ENCODE results near the gene ROBO2. TPM values are rescaled to one million over a fixed set of nuclear protein-coding genes. Genes with fewer than 3 reads are reported as not detected.

The ROBO2 gene
- polyA plus RNA-seq, 2 of the 4 experiments (the other 2 are of a cell fraction), result 0.04 TPM; not detected in 1

DNA sequence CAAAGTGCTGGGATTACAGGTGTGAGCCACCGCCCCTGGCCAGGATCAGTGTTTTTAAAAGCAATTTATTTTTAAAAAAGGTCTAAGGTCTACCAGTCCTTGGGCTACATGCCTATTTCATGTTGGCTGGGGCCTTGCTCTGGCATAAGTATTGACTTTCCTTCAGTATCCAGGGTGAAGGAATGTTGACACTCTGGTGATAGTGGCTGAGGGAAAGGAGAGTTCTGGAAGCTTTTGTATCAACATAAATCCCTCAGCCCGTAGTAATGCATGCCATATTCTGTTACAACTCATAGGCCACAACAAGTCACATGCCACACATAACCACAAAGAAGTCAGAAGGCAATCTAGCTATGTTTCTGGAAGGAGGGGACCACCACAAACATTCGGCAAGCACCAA lies 273.9 kb downstream of the ROBO2 start:
- TF ChIP-seq SREBF2 (IDR thresholded peaks at IDR 0.05) (no peak), CEBPB (IDR thresholded peaks at IDR 0.05) (no peak), NR3C1 (IDR thresholded peaks at IDR 0.05) (no peak), CBX8 (IDR thresholded peaks at IDR 0.05) (no peak), POLR2A (IDR thresholded peaks at IDR 0.05; ENCODE audit: low read length) (no peak), POLR2AphosphoS2 (conservative IDR thresholded peaks at IDR 0.05; ENCODE audit: low read length) (no peak), RFX5 (IDR thresholded peaks at IDR 0.05) (no peak)
- TF ChIP-seq, protein P1, sequence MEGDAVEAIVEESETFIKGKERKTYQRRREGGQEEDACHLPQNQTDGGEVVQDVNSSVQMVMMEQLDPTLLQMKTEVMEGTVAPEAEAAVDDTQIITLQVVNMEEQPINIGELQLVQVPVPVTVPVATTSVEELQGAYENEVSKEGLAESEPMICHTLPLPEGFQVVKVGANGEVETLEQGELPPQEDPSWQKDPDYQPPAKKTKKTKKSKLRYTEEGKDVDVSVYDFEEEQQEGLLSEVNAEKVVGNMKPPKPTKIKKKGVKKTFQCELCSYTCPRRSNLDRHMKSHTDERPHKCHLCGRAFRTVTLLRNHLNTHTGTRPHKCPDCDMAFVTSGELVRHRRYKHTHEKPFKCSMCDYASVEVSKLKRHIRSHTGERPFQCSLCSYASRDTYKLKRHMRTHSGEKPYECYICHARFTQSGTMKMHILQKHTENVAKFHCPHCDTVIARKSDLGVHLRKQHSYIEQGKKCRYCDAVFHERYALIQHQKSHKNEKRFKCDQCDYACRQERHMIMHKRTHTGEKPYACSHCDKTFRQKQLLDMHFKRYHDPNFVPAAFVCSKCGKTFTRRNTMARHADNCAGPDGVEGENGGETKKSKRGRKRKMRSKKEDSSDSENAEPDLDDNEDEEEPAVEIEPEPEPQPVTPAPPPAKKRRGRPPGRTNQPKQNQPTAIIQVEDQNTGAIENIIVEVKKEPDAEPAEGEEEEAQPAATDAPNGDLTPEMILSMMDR (IDR thresholded peaks at IDR 0.05), result no peak
- no peaks in the 10 kb centered on the region for H3K9me3 ChIP-seq
- POLR2A ChIA-PET, result no interaction called here
- ATAC-seq (no peak), DNase-seq (ENCODE audit: low read depth in 1 of 2, low spot score in 1 of 2) (no peak), FAIRE-seq (no peak)
- 14% methylated on average over 3 of the region's 3 CpGs for whole genome bisulfite sequencing (ENCODE audit: missing lambda C conversion rate)
- no peak overlapping the region for H3K4me3 ChIP-seq
- H3K4me1 ChIP-seq, result no peaks in the 10 kb centered on the region
- H3K4me2 ChIP-seq, result no peak overlapping the region
- CTCF ChIA-PET, result interaction anchor here (1.0 kb wide), 1 partner anchor 13 kb away, joined by 4 read pairs; no protein-coding TSS in a partner anchor
- H3K27ac ChIP-seq, result no peak overlapping the region

DNA sequence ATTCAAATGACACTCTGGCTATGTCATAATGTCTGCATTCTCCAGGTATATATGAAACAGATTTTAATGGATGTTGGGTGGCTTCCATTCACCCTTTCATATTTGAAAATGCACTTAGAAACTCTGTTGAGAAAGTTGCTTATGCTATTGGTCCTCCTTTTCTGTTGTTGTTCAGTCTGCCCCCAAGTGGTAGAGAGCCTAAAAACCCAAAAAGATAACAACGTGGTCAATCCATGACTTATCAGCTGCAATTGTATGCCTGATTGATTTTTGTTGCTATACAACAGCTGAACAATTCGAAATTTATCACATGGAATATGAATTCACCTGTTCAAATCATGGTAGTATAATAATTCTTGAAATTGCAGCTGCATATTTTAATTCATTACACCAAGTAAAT lies 279.8 kb downstream of the ROBO2 start:
- POLR2A ChIA-PET, result no interaction called here
- H3K9me3 ChIP-seq, result no peaks in the 10 kb centered on the region
- CTCF ChIA-PET, result interaction anchor here (1.2 to 1.7 kb wide), 2 partner anchors 9 to 281 kb away, joined by 3 to 9 read pairs; no protein-coding TSS in a partner anchor
- H3K4me3 ChIP-seq, result no peak overlapping the region
- H3K4me1 ChIP-seq, result no peaks in the 10 kb centered on the region
- no peak overlapping the region for H3K27ac ChIP-seq
- DNase-seq (ENCODE audit: low read depth in 1 of 2, low spot score in 1 of 2), result peak in 1 of 2 experiments; percentile 7
- FAIRE-seq, result no peak
- no peak overlapping the region for H3K4me2 ChIP-seq
- WGBS (ENCODE audit: missing lambda C conversion rate), result 1% methylated on average over 2 of the region's 2 CpGs
- ATAC-seq, result no peak
- no peak for TF ChIP-seq MAZ (IDR thresholded peaks at IDR 0.05; ENCODE audit: borderline replicate concordance, low read depth, low read length)

DNA sequence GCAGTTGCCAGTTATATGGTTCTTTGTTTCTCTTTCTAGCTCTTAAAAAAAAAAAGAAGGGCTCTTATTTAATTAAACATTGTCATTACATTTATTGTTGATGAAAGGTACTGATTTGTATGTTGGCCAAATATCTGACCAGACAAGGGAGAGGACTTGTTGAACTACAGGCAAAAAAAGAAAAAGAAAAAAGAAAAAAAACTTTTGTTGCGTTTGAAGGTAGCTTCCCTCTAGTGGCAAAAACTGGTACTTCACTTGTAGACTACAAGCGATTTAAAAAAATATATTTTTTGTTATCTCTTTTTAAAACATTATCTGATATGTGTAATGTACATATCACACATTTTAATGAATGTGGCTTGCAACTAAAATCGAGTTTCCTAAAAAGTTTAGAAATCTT lies 280.6 kb downstream of the ROBO2 start:
- ATAC-seq (no peak), DNase-seq (ENCODE audit: low read depth in 1 of 2, low spot score in 1 of 2) (peak in 1 of 2 experiments; percentile 52), FAIRE-seq (peak; percentile 18)
- Histone ChIP-seq H3K4me1 (no peaks in the 10 kb centered on the region), H3K4me2 (no peak overlapping the region), H3K4me3 (no peak overlapping the region), H3K9me3 (no peaks in the 10 kb centered on the region), H3K27ac (no peak overlapping the region)
- TF ChIP-seq, protein P1 (IDR thresholded peaks at IDR 0.05), result peak; percentile 36
- TF ChIP-seq BCL3 (IDR thresholded peaks at IDR 0.05), result no peak
- peak; percentile 39; the same call in 2 of the 3 replicates for TF ChIP-seq SMC3 (IDR thresholded peaks at IDR 0.05)
- no peak for TF ChIP-seq RFX5 (IDR thresholded peaks at IDR 0.05)
- no peak for TF ChIP-seq FOXS1 (CRISPR knock-in tag; IDR thresholded peaks at IDR 0.05)
- TF ChIP-seq HES2 (IDR thresholded peaks at IDR 0.05), result no peak
- TF ChIP-seq RAD21 (conservative IDR thresholded peaks at IDR 0.05 in 1 of 2, IDR thresholded peaks at IDR 0.05 in 1 of 2), result no peak
- 2% methylated on average over 3 of the region's 3 CpGs for WGBS (ENCODE audit: missing lambda C conversion rate)
- ChIA-PET POLR2A (no interaction called here), CTCF (interaction anchor here (0.6 to 1.7 kb wide), 5 partner anchors 9 to 282 kb away, joined by 3 to 9 read pairs (median 3); no protein-coding TSS in a partner anchor)

GRCh38 chr3:77321646-77322045 lies 281.7 kb downstream of the ROBO2 start:
- ATAC-seq (no peak), DNase-seq (ENCODE audit: low read depth in 1 of 2, low spot score in 1 of 2) (no peak), FAIRE-seq (no peak)
- Histone ChIP-seq H3K4me1 (no peaks in the 10 kb centered on the region), H3K4me2 (no peak overlapping the region), H3K27ac (no peak overlapping the region), H3K4me3 (no peak overlapping the region), H3K9me3 (no peaks in the 10 kb centered on the region)
- CTCF ChIA-PET, result interaction anchor here (0.7 to 1.3 kb wide), 2 partner anchors 11 to 38 kb away, joined by 3 read pairs; no protein-coding TSS in a partner anchor
- POLR2A ChIA-PET, result no interaction called here
- 17% methylated on average over 6 of the region's 6 CpGs for WGBS (ENCODE audit: missing lambda C conversion rate)
- TF ChIP-seq ESRRA (IDR thresholded peaks at IDR 0.05; ENCODE audit: borderline replicate concordance, low read length) (no peak), ELK1 (IDR thresholded peaks at IDR 0.05; ENCODE audit: low read depth, low read length) (no peak), ZC3H11A (IDR thresholded peaks at IDR 0.05) (no peak), RARB (CRISPR knock-in tag; IDR thresholded peaks at IDR 0.05) (no peak), ZNF302 (CRISPR knock-in tag; IDR thresholded peaks at IDR 0.05) (no peak), CBX2 (IDR thresholded peaks at IDR 0.05; ENCODE audit: borderline replicate concordance, low read depth) (no peak)
